Natural killer cell (primary cell): ENCODE results near the gene SLC13A4. TPM values are rescaled to one million over a fixed set of nuclear protein-coding genes. Genes with fewer than 3 reads are reported as not detected.

Source experiments
- ATAC-seq, 3 donors: fragments of 150-1000 bp in 2 of 3; fragments of 200-7000 bp in 1 of 3; cut with Tn5 transposase; 1 replicate in 1 of 3; 2 replicates in 2 of 3; pipeline ENCODE4 v1.10.0; 2021; ENCODE audit warnings: mild to moderate bottlenecking in 2 of 3, moderate library complexity in 2 of 3
- DNase-seq, 2 donors: peaks; one replicate each; pipeline versions ENCODE4 v3.0.0 to v3.0.0-alpha.2; 2013 to 2021; ENCODE audit warnings: mixed read lengths in 1 of 2
- H3K27ac ChIP-seq: one replicate; pipeline ENCODE4 v1.5.1; 2013; ENCODE audit warnings: mild to moderate bottlenecking, low read length
- H3K27me3 ChIP-seq: one replicate; pipeline ENCODE4 v1.6.1; 2013; ENCODE audit warnings: low read length; ENCODE audit not compliant: control insufficient read depth, insufficient read depth
- H3K36me3 ChIP-seq: one replicate; pipeline ENCODE4 v1.6.1; 2013; ENCODE audit warnings: low read length; ENCODE audit not compliant: control insufficient read depth, insufficient read depth
- H3K4me1 ChIP-seq: one replicate; pipeline ENCODE4 v1.6.1; 2013; ENCODE audit warnings: low read length; ENCODE audit not compliant: control insufficient read depth, insufficient read depth
- H3K4me3 ChIP-seq: one replicate; pipeline ENCODE4 v1.5.1; 2013; ENCODE audit warnings: low read length
- H3K9me3 ChIP-seq: one replicate; pipeline ENCODE4 v1.6.1; 2013; ENCODE audit warnings: low read length; ENCODE audit not compliant: control insufficient read depth, insufficient read depth
- H3K27ac Mint-ChIP-seq, 2 donors: one replicate each; pipeline ENCODE4 v1.8.0; 2022; ENCODE audit warnings: mild to moderate bottlenecking in 2 of 2, mixed read lengths in 2 of 2, moderate library complexity in 1 of 2
- H3K27me3 Mint-ChIP-seq, 2 donors: one replicate each; pipeline ENCODE4 v1.8.0; 2022; ENCODE audit warnings: low read depth in 2 of 2, mixed read lengths in 2 of 2
- H3K36me3 Mint-ChIP-seq: one replicate; pipeline ENCODE4 v1.8.0; 2022; ENCODE audit warnings: mixed read lengths
- H3K4me1 Mint-ChIP-seq, 2 donors: one replicate each; pipeline ENCODE4 v1.8.0; 2022; ENCODE audit warnings: mixed read lengths in 2 of 2
- H3K4me3 Mint-ChIP-seq: one replicate; pipeline ENCODE4 v1.8.0; 2022; ENCODE audit warnings: mild to moderate bottlenecking, moderate library complexity, mixed read lengths
- H3K9me3 Mint-ChIP-seq, 2 donors: one replicate each; pipeline ENCODE4 v1.8.0; 2022; ENCODE audit warnings: mixed read lengths in 2 of 2
- CTCF ChIP-seq: fragments of 200-600 bp; IDR thresholded peaks from one replicate; pipeline ENCODE4 v1.8.0; 2022; ENCODE audit warnings: antibody characterized with exemption
- WGBS: methylation state at CpG from one replicate; pipeline ENCODE4 v1.1.7; 2013; ENCODE audit warnings: missing lambda C conversion rate; ENCODE audit not compliant: insufficient coverage; 5-methylcytosine and 5-hydroxymethylcytosine counted together
- intact Hi-C: fragments of 100-400 bp; cut with micrococcal nuclease; formaldehyde crosslinking; loops from one replicate; pipeline ENCODE4 v1.14.2; 2022
- total RNA-seq, 4 donors: library from RNA; stranded (reverse); fragments of 120-200 nt in 1 of 4; gene quantifications; one replicate each; pipeline versions ENCODE4 v1.2.3 to v1.2.4, GENCODE V29; 2013 to 2022

The SLC13A4 gene
- total RNA-seq, 3 donors from 2014 or later (not counting 1 experiment from before 2014, with no cell fraction given): not detected

- no peaks in the 10 kb centered on the region for H3K9me3 Mint-ChIP-seq
Measured at GRCh38 chr7:135653340-135654080, 74.5 kb downstream of the SLC13A4 start.

GRCh38 chr7:135650831-135651573, 77.0 kb downstream of the SLC13A4 start:
- Mint-ChIP-seq H3K4me3 (no peak overlapping the region), H3K9me3 (no peaks in the 10 kb centered on the region), H3K27me3 (no peaks in the 10 kb centered on the region), H3K36me3 (peaks cover 5% of the 10 kb centered on the region), H3K4me1 (no peaks in the 10 kb centered on the region), H3K27ac (no peak overlapping the region)
- no peak for DNase-seq
- no peak overlapping the region for H3K4me3 ChIP-seq
- no peak for TF ChIP-seq CTCF
- WGBS: 82% methylated on average over 13 of the region's 15 CpGs
- no peaks in the 10 kb centered on the region for H3K27me3 ChIP-seq
- no peaks in the 10 kb centered on the region for H3K4me1 ChIP-seq
- peaks cover 23% of the 10 kb centered on the region for H3K36me3 ChIP-seq
- H3K9me3 ChIP-seq: no peaks in the 10 kb centered on the region
- ATAC-seq: peak in 1 of 3 donors; percentile 82
- intact Hi-C loops: no loop called here
- H3K27ac ChIP-seq: no peak overlapping the region

More at GRCh38 chr7:135653340-135654080, 74.5 kb downstream of the SLC13A4 start:
- Histone ChIP-seq H3K36me3 (peaks cover 4% of the 10 kb centered on the region), H3K4me1 (no peaks in the 10 kb centered on the region), H3K27me3 (no peaks in the 10 kb centered on the region), H3K27ac (no peak overlapping the region), H3K4me3 (no peak overlapping the region), H3K9me3 (no peaks in the 10 kb centered on the region)
- Mint-ChIP-seq H3K27me3 (no peaks in the 10 kb centered on the region), H3K27ac (no peak overlapping the region), H3K4me1 (no peaks in the 10 kb centered on the region), H3K36me3 (no peaks in the 10 kb centered on the region), H3K4me3 (no peak overlapping the region)
- no peak for ATAC-seq
- TF ChIP-seq CTCF: no peak
- WGBS: 98% methylated on average over 6 of the region's 12 CpGs
- DNase-seq: no peak
- intact Hi-C loops: no loop called here

GRCh38 chr7:135648235-135648634, 79.8 kb downstream of the SLC13A4 start:
- ATAC-seq (no peak), DNase-seq (no peak)
- Mint-ChIP-seq H3K27me3 (no peaks in the 10 kb centered on the region), H3K9me3 (no peaks in the 10 kb centered on the region), H3K4me1 (peaks cover 0 to 7% of the 10 kb centered on the region in 2 donors), H3K4me3 (no peak overlapping the region), H3K27ac (no peak overlapping the region), H3K36me3 (peaks cover 22% of the 10 kb centered on the region)
- WGBS: 95% methylated on average over 7 of the region's 7 CpGs
- H3K27ac ChIP-seq: no peak overlapping the region
- no peaks in the 10 kb centered on the region for H3K27me3 ChIP-seq
- H3K9me3 ChIP-seq: no peaks in the 10 kb centered on the region
- intact Hi-C loops: no loop called here
- no peak for TF ChIP-seq CTCF
- peaks cover 40% of the 10 kb centered on the region for H3K36me3 ChIP-seq
- H3K4me1 ChIP-seq: no peaks in the 10 kb centered on the region
- H3K4me3 ChIP-seq: no peak overlapping the region
